Measurements from ENCODE around the gene DOCK10.
A peak's percentile ranks its signal among the peaks of the same experiment; 100 is the strongest.

The DOCK10 gene

GRCh38 chr2:224909885-224910573 lies 132.2 kb downstream of the DOCK10 start:
- peak; percentile 64 for DNase-seq

DNA sequence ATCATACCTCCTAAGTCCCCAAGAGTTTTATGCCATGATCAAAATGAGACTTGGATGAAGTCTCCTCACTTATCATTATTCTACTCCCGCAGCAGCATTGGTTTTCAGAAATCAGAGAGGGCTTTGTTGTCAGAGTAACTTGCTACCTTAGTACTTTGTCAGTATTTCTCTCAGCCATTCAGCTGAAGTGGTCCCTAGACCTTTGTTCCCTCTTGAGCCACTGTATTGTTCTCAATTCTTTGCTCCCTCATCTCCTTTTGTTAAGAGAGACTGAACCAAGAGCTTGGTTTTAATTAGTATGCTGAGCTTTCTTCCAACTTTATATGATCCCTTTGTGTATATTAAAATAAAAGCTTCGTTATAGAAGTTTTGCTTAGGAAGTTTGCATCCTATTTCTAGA lies 133.4 kb downstream of the DOCK10 start:
- DNase-seq: no peak

GRCh38 chr2:224904381-224904780 lies 137.9 kb downstream of the DOCK10 start:
- no peak for DNase-seq

DNA sequence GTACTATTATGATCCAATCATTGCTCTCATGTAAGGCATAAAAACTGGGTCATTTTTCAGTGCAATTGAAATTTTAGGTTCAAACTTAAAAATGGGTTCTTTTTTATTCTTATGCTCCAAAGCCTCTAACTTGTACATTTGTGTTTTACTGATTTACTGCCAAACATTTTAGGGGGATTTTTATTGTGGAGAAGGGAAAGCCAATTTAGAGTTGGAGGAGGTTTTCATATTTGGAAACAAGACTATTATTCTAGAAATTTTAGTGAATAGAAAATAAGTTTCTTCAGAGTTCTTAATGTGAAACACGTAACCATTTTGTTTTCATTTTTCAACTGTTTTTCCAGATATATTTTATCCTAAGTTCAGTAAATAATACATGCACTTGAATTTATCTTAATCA lies 138.6 kb downstream of the DOCK10 start:
- DNase-seq: no peak

DNA sequence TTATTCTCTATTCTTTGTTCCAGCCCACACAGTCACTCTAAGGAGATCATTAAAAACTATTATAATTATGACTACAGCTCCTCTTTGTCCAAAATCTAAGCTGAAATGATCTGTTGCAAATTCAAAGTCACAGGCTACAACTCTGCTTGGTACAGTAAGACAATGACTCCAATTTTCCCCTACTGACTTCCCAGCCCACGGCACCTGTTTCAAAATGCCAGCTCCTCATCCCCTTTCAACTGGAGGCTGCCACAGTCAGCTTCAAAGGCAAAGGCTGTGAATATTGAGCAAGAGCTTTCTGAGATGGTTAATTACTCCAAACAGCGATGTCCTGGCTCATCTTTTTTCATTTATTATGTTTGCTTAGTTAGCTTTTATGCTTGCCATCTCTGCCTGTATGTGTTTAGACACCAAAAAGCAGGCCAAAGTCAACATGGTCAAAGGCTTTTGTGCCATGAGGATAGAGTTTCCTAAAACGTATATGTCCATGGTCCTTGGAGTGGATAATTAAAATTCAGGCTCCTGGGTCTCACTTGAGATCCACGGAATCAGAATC lies 141.1 kb downstream of the DOCK10 start:
- DNase-seq: no peak

- DNase-seq: no peak
Observed at GRCh38 chr2:224895377-224895776, 146.9 kb downstream of the DOCK10 start.

DNA sequence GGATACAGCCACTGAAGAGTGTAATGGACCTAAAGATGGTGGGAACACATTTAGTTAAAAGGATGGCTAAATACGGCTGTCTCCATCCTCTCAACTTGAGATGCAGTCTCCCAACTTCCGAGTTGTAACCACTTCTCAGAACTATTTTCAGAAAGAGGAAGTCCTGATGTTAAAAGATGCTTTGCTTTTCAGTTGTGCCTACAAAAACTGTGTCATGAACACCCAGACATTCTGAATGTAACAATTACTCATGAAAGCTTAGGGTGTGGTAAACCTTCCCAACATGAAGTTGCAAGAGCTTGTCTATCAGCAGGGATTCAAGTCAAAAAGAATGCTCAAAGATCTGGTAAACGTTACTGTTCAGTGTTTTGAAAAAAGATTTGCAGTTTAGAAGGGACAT lies 147.9 kb downstream of the DOCK10 start:
- peak; percentile 83 for DNase-seq

DNA sequence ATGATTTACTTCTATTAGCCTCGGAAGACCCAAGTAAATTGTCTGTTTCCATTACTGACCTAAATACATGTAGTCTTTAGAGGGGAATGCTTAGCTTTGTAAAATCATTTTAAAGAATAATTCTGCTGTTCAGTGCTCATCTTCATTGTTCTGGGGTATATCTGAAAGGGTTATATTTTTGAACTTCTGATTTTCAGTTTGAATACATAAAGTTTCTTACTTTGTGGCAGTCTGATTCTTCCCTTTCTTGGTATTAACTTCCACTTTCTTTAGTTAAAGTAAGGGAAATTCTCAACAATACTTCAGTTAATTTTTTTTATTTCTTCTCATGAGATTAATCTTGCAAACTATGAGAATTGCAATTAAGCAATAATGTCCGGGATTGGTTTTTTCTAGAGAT lies 148.4 kb downstream of the DOCK10 start:
- DNase-seq: no peak

DNA sequence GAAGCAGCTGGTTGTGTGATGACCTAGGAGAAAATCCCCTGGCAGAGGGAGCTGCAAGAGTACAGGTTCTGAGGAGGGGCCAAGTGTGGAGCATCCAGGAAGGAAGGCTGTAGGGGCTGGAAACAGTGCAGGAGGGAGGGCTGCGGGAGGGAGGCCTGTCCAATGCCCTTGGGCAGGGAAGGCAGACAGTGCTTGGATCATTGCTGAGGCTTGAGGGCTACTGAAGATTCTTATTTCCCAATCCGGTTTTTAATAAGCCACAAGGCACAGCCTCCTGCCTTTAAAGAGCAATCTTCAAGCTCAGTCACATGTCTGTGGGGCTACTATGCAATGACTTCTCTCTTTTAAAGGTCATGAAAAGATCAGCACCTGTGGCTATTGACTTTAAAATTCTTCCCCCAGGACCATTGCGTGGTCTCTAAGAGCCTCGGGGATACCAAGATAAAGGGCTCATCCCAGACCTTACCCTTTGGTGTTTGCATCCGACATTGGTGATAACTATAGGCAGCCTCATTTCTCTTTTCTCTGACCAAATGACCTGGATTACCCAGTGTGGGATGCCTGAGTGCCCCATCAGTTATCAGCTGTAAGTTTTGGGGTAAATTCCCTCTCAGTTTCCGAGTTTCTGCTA lies 149.6 kb downstream of the DOCK10 start:
- DNase-seq: no peak

GRCh38 chr2:224890372-224890771 lies 151.9 kb downstream of the DOCK10 start:
- no peak for DNase-seq

GRCh38 chr2:224887141-224887540 lies 155.1 kb downstream of the DOCK10 start:
- DNase-seq: peak; percentile 25

GRCh38 chr2:224885836-224886547 lies 156.3 kb downstream of the DOCK10 start:
- peak; percentile 11 for DNase-seq

DNA sequence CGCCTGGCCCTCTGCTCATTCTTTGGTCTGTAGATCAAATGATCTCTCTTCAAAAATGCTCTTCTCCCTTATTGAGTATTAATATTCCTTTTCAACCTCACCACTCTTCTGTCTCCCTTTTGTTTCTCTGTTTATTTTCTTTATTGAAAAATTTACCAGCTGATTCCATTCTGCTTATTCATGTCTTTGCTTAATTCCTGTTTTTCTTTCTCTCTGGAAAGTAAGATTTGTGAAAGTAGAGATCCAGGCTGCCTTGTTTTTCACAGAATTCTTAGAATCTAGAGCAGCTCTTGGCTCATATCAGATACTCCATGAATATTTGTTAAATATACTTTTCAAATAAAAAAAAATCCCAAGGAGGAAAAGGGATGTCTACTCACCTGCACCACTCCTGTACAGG lies 157.0 kb downstream of the DOCK10 start:
- DNase-seq: no peak

DNA sequence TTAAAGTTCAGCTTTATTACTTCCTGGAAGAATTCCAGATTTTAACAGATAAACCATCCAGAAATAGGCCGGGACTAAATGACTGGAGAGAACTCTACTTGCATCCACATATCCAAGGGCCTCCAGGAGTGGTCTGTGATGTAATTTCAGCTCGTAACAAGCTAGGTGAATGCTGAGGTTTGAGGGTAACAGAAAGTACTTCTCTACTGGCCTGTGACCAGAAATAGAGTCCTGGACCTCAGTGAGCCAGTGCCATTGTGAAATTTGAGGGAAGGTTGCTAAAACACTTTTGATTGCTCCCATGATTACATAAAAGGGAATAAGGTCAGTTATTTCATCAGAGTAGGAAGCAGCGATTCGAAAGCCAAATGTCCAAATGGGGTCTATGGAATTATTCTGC lies 158.1 kb downstream of the DOCK10 start:
- peak; percentile 46 for DNase-seq

DNA sequence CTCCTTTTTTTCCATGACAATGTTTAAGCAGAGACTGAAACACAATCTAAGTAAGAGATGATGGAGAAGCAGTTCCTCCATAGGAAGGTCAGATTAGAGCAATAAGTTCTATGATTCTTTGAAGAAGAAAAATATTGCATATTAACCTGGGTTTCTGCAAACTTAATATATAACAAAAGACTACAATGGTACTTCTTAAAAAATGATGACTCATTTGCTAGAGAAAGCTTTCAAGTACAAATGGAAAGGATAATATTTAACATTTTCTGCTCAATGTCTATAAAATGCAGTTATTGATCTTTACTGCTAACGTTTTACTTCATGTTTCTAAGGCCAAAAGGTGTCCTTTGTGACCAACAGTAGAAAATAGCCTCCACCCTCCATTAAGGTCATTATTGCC lies 158.6 kb downstream of the DOCK10 start:
- no peak for DNase-seq

DNA sequence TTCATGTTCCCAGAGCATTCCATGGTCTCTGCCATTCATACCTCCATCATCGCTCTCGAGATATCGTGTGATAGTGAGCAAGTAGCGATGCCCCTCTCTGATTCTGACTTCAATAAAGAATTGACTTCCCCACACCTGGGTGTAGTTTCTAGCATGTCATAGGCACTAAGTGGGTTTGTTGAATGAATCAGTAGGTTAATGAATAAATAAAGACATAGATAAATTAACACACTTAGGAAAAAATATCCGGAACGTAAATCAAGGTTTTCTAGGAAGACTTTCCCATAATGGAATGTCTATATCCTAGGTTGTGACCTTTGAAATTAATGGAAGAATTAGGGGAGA lies 159.1 kb downstream of the DOCK10 start:
- DNase-seq: no peak

DNA sequence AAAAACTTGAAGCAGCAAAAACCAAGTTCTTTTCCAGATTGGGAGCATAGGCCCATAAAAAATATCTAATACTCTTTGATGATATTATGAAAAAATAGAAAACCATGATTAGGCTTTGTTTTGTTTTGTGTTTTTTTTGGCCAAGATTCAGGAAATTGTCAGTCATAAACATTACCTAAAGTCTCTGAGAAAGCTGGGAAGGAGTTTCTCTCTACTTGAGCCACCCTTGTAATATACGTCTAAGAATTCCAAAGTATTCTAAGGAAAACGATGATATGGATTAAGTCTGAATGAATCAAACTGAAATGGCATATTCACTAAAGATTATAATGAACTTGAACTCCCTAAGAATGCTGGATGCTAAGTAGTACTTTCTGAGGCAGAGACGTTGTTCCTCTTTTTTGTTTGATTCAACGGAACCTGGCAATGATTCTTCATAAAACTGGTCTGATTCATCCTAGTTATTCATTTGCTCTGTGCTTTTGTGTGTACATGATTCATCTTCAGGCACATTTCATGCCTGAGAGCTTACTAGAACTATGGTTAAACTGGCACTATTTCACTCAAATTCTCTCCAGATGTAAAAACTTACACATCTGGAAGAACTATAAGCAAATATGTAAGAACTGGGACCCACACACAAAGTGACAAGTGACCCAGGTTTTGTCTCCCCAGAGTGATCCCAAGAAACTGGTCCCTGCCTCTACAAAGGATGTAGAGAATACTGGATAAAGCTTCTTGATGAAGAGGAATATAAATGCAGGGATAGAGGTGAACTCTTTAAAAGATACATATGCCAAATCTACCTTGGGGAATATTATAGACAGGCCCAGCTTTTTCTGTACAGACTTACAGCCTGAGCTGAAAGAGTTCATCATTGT lies 159.7 kb downstream of the DOCK10 start:
- peak; percentile 50 for DNase-seq

DNA sequence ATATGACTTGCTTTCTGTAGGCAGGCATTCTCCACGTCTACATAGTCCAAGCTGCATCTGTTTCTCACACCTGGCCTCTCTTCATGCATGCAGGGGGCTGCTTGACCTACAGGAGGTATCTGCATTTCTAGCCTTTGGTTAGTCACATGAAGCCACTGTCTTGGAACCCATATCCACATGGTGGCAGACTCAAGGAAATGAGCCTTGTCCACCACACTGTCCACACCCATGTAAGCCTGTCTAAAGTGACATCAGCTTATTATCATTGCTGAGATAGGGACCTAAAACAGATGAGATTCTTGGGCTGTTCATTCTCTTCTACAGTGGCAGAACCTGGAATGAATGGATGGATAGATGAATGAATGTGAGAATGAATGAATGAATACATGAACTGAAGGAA lies 160.4 kb downstream of the DOCK10 start:
- no peak for DNase-seq

DNA sequence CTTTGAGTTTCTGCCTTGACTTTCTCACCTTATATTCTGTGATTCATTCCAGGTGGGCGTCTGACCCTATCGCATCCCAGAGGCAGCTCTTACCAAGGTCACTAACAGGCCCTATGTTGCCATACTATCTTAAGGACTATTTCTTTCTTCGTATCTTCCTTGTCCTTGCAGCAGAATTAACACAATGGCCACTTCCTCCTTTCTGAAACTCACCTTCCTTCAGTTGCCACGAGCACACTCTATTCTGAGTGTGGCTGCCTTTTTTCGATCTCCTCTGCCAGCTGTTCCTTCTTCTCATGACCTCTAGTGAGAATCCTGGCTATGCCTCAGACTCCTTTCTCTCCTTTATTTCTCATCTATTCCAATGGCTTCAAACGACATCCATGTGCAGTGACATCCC lies 165.7 kb downstream of the DOCK10 start:
- DNase-seq: peak; percentile 5

DNA sequence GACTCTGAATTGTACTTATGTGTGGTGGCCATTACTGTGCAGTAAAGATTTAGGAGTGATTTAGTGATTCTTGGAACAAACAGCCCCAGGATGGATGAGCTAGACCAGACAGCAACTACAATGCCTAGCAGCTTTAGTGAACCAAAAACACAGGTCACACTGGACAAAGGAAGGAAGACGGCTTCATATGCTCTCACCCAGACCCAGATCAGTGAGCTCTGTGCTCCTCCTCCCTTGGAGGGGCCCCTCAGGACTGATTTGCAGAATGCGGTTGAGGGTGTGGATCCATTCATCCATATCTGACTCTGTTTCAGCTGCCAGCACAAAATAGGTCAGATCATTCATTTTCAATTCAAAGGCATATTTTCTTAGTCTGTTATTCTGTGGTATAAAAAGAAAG lies 166.4 kb downstream of the DOCK10 start:
- DNase-seq: no peak

- DNase-seq: no peak
Observed at GRCh38 chr2:224875153-224875552, 167.1 kb downstream of the DOCK10 start.

GRCh38 chr2:224871813-224872212 lies 170.5 kb downstream of the DOCK10 start:
- DNase-seq: no peak

- DNase-seq: no peak
Observed at GRCh38 chr2:224870341-224870740, 171.9 kb downstream of the DOCK10 start.
